ENCODE data around the gene DNAJC8.

- no peak for TF ChIP-seq POLR2A (IDR thresholded peaks at IDR 0.05)
- no peak for TF ChIP-seq CTCF (IDR thresholded peaks at IDR 0.05)
Observed at GRCh38 chr1:28280977-28281381, 48.1 kb upstream of the DNAJC8 start.
